Measurements from ENCODE around the gene AP1S1.
"Not testable (repeated sequence)": the region's sequence is repeated elsewhere in the genome, so short reads cannot be mapped to it uniquely, and the experiment has no call there.

Gene AP1S1

GRCh38 chr7:101199522-101199921 is 45.2 kb downstream of the AP1S1 start:
- DNase-seq (ENCODE audit: low read depth in 2 of 3, low spot score in 2 of 3), result not testable (repeated sequence)

GRCh38 chr7:101200504-101200861 is 46.2 kb downstream of the AP1S1 start:
- no peak for DNase-seq (ENCODE audit: low read depth in 2 of 3, low spot score in 2 of 3)

GRCh38 chr7:101200862-101201599 is 46.8 kb downstream of the AP1S1 start, which contains the start of gene MOGAT3:
Gene MOGAT3 (minus strand): TSS chr7:101201036. CDS start chr7:101200854, 182 bp downstream.
- no peak for DNase-seq (ENCODE audit: low read depth in 2 of 3, low spot score in 2 of 3)

GRCh38 chr7:101201695-101202602 is 47.7 kb downstream of the AP1S1 start:
- no peak for DNase-seq (ENCODE audit: low read depth in 2 of 3, low spot score in 2 of 3)

- DNase-seq (ENCODE audit: low read depth in 2 of 3, low spot score in 2 of 3), result no peak
Measured at GRCh38 chr7:101202603-101202918, 48.3 kb downstream of the AP1S1 start.

GRCh38 chr7:101203740-101204738 is 49.8 kb downstream of the AP1S1 start:
- not testable (repeated sequence) for DNase-seq (ENCODE audit: low read depth in 2 of 3, low spot score in 2 of 3)

GRCh38 chr7:101205901-101206664 is 51.8 kb downstream of the AP1S1 start:
- no peak for DNase-seq (ENCODE audit: low read depth in 2 of 3, low spot score in 2 of 3)

- DNase-seq (ENCODE audit: low read depth in 2 of 3, low spot score in 2 of 3), result no peak
Measured at GRCh38 chr7:101206665-101207042, 52.4 kb downstream of the AP1S1 start.

- no peak for DNase-seq (ENCODE audit: low read depth in 2 of 3, low spot score in 2 of 3)
Measured at GRCh38 chr7:101207459-101207858, 53.2 kb downstream of the AP1S1 start.

GRCh38 chr7:101208794-101209193 is 54.5 kb downstream of the AP1S1 start:
- DNase-seq (ENCODE audit: low read depth in 2 of 3, low spot score in 2 of 3), result no peak

- DNase-seq (ENCODE audit: low read depth in 2 of 3, low spot score in 2 of 3), result no peak
Measured at GRCh38 chr7:101210143-101210542, 55.9 kb downstream of the AP1S1 start.
